Erythroblast (primary cell): ENCODE data around the gene GPC6.

Experiments used
- GATA1 ChIP-seq: IDR thresholded peaks from 2 replicates; pipeline ENCODE4 v1.6.1; 2011; ENCODE audit warnings: low read depth, mild to moderate bottlenecking, control low read depth, low read length, moderate library complexity
- POLR2A ChIP-seq: IDR thresholded peaks from 2 replicates; pipeline ENCODE4 v1.6.1; 2011; ENCODE audit warnings: mild to moderate bottlenecking, low read length

DNA sequence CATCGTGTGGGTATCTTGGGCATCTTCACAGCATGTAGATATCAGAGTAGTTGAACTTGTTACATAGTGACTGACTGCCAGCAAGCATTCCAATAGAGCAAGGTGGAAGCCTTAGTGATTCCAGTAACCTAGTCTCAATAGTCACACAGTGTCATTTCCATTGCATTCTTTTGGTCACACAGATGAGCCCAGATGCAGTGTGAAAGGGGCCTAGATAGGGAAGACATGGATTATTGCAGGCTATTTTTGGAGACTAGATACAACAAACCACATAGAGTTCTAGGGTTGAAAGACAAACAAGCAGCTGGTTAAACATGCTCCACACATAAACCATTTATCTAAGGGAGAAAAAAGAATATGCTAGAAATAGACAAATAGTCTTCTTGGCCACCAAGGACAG lies 699.4 kb downstream of the GPC6 start:
- TF ChIP-seq POLR2A (no peak), GATA1 (no peak)
